GM21825 (cell line): ENCODE results near the gene PRH2.

Source experiments
- ATAC-seq: cut with Tn5 transposase; IDR thresholded peaks from one replicate; pipeline ENCODE4 v1.9.1; 2021; ENCODE audit warnings: mild to moderate bottlenecking, moderate library complexity; ENCODE audit not compliant: unreplicated experiment

Gene PRH2

DNA sequence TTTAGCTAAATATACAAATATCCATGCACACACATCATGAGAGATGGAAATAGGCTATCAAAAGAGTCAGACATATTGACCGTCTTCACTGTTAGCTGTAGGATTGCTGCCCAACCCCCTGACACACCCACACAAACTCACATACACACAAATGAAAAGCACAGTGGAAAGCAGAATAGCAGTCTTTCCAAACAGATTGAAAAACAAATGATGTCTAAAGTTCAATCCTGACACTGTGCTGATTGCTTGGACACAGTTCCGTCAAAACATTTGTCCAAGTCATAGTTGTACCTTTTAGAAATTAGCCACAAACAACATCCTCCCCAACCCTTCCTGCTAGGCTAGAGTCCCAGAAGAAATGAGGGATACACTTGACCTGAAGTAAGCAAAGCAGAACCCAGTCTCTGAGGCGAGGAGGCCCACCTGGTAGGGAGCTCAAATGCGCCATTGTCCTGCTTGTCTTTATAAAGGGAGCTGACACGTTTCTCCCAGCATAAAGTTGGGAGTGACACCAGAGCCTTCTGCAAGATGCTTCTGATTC is at the start of gene PRH2:
Gene PRH2 (plus strand): TSS at position 491 of the 541 bp plus-strand sequence. CDS start 38 bp downstream, at position 529.
- no peak for ATAC-seq

DNA sequence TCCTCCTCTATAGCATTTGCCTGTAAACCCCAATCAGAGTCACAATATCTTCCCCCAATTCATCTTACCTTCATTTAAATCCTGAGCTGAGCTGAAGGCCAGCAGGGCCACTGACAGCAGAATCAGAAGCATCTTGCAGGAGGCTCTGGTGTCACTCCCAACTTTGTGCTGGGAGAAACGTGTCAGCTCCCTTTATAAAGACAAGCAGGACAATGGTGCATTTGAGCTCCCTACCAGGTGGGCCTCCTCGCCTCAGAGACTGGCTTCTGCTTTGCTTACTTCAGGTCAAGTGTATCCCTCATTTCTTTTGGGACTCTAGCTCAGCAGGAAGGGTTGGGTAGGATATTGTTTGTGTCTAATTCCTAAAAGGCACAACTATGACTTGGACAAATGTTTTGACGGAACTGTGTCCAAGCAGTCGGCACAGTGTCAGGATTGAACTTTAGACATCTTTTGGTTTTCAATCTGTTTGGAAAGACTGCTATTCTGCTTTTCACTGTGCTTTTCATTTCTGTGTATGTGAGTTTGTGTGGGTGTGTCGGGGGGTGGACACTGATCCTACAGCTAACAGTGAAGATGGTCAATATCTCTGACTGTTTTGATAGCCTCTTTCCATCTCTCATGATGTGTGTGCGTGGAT is 44.8 kb upstream of the PRH2 start, which contains the start of gene PRH1:
Gene PRH1 (minus strand): TSS at position 170 of the 640 bp plus-strand sequence. CDS start 38 bp downstream, at position 132.
- ATAC-seq, result no peak

DNA sequence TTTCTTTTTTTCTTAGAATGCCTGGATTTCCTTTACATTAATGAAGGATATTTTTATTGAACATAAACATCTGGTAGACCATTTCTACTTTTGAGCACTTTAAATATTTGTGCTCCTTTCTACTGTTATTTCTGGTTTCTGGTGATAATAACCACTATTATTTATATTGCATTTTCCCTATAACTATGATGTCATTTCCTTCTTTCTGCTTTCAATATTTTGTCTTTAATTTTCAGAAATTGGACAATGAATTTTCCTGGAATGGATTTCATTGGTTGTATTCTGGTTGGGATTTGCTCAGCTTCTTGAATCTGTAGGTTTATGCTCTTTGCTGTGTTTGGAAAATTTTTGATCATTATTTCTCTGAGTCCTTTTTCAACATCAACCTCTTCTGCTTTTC is 39.8 kb upstream of the PRH2 start:
- no peak for ATAC-seq

DNA sequence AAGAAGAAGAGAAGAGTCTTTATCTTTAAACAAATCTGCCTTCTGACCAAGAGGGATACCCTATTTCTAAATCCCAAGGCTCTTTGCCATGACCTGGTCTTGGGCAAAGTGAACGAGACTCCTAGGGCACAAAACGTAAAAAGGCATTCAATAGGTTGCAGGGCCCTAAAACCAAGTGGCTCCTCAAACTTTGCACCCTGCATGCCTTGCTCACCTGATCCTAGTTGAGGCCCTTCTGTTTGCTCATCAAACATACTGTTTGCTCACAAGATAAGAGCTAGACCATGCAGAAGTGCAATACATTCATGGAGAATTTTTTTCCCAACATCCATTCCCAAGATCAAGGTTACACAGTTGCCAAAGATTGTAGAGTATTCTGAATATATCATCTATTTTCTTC is 37.1 kb upstream of the PRH2 start:
- ATAC-seq, result no peak

DNA sequence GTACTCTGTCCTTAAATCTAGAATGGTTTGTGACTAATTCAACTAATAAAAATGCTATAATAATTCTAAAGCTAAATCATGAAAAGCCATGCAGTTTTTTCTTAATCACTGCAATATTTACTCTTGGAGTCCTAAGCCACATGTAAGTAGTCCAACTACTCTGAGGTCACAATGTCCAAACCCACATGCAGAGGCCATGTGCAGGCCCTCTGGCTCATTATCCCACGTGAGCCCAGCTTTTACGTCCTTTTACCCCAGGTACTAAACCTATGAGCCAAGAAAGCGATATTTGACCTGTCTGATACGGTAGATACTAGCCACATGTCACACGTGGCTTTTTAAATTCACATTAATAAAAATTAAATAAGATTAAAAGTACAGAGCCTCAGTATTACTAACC is 32.2 kb upstream of the PRH2 start:
- no peak for ATAC-seq

DNA sequence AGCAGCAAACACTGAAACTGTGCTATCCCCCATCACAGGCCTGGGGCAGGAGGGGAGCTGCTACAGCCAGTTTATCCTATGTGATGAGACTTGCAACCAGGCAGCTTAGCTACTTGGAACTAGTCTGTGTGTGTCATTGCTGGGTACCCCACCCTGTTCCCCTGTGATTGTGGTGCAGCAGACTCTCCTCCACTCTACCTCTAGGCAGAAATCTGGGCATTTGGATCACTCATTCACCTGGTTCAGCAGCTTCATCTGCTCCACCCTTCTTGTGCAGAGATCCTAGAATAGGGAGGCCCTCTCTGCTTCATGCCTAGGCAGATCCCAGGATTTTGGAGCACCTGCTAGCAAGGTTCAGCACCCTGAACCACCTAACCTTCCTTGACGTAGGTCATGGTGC is 28.5 kb upstream of the PRH2 start:
- no peak for ATAC-seq

DNA sequence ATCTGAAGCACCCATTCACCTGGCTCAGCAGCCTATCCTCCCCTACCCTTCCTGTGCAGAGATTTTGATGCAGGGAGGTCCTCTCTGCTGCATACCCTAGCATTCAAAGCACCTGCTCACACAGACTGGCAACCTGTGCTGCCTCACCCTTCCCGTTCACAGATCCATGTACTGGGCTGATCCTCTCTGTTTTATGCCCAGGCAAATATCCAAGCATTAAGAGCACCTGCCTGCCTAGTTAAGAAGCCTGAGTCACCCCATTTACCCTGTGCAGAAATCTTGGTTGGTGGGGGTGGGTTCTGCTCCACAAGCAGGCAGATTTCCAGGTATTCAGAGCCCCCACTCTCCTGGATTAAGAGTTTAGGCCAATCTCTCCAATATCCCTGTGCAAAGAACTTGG is 28.1 kb upstream of the PRH2 start:
- ATAC-seq, result no peak

DNA sequence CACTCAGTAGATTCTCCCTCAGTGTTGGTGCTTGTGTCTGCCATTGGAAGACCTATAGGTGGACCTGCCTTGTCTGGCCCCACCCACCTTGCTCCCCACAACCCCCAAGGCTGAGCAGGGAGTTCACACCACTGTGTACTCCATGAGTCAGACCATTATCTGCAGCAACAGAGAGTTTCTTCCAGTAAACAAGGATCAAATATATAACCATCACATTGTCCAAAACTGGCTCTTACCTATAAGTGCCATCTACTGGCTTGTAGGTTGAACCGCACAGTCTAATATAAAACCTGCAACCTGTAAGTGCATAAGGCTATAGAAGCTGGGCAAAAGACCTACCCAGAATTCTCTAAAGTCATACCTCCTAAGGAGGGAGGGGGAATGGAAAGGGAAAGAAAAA is 27.6 kb upstream of the PRH2 start:
- ATAC-seq, result no peak

DNA sequence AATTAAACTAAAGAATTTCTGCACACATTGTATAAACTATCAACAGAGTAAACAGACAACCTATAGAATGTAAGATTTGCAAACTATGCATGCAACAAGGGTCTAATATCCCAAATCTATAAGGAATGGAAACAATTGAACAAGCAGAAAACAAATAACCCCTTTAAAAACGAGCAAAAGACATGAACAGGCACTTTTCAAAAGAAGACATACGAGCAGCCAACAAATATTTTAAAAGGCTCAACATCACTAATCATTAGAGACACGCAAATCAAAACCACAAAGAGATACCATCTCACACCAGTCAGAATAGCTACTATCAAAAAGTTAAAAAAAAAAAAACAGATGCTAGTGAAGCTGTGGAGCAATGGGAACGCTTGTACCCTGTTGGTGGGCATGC is 24.4 kb upstream of the PRH2 start:
- no peak for ATAC-seq

DNA sequence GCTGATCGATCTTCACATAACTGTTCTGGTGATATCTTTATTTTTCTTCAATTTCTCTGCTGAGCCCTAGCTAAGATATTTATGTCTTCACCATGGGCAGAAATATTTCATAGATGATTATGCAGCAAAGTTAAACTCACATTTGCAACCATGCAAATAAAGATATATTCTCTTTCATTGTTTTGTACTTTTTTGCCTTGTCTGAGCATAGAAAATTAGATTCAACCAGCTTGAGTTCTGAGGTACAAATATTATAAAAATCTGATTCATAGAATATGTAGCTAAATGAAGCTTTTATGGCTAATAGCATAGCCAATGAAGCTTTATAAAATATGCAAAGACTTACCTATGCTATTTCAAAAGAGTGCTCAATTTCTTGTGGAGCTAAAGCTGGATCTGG is 19.6 kb upstream of the PRH2 start, which contains the start of gene TAS2R13:
Gene TAS2R13 (minus strand): TSS at position 101 of the 400 bp plus-strand sequence. CDS start 264 bp downstream, outside the sequence.
- no peak for ATAC-seq

DNA sequence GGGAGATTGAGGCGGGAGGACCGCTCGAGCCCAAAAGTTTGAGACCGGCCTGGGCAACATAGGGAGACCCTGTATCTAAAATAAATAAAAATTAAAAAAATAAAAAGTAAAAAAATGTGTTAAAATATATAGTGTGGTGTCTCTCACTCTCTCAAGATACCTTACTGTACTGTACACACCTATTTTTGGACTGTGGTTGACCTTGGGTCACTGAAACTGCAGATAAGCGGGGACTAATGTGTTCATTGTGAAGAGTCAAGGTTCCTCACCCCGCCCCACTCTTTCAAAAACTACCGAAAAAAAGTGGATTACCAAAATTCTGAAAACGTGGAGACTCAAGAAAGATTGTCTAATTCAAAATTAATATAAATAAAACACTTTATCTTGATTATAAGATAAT is 18.7 kb upstream of the PRH2 start:
- no peak for ATAC-seq

DNA sequence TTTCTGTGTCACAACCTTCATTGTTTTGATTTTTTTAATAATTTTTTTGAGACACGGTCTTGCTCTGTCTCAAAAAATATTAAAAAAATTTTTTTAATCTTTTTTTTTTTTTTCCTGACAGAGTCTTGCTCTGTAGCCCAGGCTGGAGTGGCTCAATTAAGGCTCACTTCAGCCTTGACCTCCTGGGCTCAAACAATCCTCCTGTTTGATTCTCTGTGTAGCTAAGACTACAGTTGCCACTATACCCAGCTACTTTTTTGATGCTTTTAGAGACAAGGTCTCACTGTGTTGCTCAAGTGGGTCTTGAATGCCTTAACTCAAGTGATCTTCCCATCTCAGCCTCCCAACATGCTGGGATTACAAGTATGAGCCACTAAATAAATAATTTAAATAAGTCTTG is 9.2 kb upstream of the PRH2 start:
- ATAC-seq, result no peak

DNA sequence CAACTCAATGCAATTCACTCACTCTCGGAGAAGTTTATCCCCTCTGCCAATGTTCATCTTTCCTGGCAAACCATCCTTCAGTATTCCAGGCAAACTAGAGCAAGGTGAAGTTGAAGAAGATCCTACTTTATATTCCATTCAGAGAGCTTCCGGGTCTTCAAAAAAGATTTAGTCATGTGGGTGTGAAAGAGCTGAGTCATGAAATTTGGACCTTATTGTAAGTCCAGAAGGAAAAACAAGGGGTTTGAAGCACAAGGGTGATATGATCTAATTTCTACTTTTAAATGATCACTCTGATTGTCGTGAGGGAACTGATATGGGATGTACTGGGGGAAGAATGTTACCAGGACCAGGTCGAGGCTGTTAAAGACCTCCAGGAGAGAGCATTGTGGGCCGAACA is 2.8 kb upstream of the PRH2 start:
- no peak for ATAC-seq

DNA sequence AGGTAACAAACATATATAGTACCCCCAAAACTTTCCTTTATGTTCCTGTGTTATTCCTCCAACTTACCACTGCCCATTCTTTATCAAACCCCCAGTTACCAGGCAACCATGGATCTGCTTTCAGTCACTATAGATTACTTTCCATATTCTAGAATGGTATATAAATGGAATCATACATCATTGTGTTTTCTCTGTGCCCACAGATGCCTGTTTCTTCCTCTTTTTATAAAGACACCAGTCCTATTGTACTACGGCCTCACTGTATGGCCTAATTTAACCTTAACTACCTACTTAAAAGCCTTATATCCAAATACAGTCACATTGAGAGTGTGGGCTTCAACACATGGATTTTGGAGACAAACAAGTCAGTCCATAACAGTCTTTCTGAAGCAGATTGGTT is 7.5 kb downstream of the PRH2 start:
- no peak for ATAC-seq

DNA sequence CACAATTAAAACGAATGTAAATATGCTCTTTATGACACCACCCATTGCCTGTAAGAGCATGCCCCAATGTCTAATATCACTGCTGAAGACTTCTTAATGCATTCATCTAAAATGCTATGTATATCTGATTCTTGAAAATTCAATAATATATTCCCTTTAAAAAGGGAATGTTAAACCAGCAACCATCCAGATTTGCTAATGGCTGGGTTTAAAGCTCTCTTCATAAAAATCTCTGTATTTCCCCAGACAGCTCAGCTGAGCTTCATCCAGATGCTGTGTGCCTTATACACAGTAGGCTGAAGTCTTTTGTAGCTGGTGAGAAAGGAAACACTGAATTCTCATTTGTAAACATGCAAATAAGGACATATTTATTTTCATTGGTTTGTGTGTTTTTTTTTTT is 10.1 kb downstream of the PRH2 start, which contains the start of gene TAS2R14:
Gene TAS2R14 (minus strand): TSS at position 101 of the 400 bp plus-strand sequence. CDS start 56 bp downstream, at position 45.
- no peak for ATAC-seq

DNA sequence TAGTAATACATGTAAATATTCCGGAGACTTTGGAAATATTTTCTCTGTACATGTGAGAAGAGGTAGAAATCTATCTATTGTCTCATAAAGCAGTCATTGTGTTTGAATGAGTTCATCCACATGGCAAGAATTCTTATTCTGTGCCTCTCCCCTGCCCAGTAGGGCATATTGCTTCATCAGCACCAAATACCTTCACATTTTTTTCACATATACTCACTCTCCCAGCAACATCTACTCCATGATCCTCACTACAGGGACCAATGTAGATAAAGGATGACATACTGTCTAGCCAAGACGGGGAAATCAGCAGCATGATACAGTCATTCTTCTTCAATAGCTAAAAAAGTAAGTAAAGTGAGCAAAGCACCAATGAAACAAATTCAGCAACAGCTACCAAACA is 11.4 kb downstream of the PRH2 start:
- ATAC-seq, result no peak

DNA sequence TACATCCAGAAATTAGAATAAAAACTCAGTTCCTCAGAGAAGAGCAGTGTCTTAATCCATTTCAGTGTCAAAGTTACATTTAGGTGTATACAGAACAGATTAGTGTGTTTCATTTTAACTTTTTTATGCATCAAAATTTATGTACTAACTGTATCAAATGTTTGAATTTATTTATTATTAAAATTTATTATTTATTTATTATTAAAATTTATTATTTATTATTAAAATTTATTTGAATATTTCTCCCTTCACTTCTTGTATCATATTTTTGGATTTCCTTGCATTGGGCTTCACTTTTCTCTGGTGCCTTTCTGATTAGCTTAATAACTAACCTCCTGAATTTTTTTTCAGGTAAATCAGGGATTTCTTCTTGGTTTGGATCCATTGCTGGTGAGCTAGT is 12.3 kb downstream of the PRH2 start:
- no peak for ATAC-seq

DNA sequence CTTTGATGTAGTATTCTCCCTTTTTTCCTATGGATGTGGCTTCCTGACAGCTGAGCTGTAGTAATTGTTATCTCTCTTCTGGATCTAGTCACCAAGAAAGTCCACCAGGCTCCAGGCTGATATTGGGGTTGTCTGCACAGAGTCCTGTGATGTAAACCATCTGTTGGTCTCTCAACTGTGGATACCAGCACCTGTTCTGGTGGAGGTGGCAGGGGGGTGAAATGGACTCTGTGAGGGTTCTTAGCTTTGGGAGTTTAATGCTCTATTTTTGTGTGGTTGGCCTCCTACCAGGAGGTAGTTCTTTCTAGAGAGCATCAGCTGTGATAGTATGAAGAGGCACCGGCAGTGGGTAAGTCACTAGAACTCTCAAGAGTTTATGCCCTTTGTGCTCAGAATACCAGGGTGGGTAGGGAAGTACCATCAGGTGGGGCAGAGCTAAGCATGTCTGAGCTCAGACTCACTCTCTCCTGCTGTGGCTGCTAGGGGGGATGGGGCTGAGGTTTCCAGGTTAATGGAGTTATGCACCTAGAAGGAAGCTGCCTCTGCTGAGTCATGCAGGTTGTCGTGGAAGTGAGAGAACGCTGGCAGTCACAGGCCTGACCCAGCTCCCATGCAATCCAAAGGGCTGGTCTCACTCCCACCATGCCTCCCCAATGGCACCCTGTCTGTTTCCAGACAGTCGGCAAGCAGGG is 13.0 kb downstream of the PRH2 start:
- ATAC-seq, result no peak

DNA sequence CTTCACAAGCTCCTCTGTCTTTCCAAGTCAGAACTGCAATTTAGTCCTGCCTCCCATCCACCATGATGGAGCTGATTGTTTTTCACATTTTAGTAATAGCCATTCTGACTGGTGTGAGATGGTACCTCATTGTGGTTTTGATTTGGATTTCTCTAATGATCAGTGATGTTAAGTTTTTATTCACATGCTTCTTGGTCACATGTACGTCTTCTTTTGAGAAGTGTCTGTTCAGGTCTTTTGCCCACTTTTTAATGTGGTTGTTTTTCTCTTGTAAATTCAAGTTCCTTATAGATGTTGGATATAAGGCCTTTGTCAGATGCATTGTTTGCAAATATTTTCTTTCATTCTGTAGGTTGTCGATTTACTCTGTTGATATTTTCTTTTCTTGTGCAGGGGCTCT is 14.1 kb downstream of the PRH2 start:
- no peak for ATAC-seq

DNA sequence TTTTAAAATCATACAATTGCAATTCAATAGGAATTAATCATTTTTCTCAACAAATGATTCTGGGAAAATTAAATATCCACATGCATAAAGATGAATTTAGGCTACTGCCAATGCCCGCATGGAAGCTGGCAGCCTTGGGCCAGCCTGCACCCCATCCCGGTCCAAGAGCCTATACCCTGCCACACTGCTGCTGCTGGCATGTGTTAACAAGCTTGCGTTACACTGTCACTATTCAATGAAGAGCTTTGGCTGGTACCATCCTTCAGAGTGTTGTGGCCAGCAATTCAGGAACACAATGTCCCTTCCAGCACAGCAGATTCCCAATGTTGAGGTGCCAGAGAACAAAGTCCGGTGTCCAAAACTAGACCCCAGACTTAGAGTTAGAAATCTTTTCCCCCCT is 23.6 kb downstream of the PRH2 start:
- no peak for ATAC-seq

DNA sequence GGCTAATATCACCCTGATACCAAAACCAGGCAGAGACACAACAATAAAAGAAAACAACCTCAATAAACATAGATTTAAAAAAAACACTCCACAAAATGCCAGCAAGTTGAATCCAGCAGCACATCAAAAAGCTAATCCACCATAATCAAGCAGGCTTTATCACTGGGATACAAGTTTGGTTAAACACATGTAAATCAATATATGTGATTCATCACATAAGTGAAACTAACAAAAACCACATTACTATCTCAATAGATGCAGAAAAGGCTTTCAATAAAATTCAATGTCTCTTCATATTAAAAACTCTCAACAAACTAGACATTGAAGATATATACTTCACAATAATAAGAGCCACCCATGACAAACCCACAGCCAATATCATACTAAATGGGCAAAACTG is 27.0 kb downstream of the PRH2 start:
- no peak for ATAC-seq

DNA sequence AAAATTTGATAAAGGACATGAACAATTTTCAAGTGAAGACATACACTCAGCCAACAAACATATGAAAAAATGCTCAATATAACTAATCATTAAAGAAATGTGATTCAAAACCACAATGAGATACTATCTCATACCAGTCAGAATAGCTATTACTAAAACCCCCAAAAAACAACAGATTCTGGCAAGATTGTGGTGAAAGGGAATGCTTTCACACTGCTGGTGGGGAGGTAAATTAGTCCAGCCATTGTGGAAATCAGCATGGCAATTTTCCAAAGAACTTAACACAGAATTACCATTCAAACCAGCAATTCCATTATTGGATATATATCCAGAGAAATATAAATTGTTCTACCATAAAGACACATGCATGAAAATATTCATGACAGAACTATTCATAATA is 28.7 kb downstream of the PRH2 start:
- ATAC-seq, result no peak
